HepG2 (cell line): ENCODE measurements around the gene IRF1. TPM values are rescaled to one million over a fixed set of nuclear protein-coding genes. Genes with fewer than 3 reads are reported as not detected.

Experiments used
- ASH2L ChIP-seq: fragments of 300-600, 200-600 bp; sonication (generic); IDR thresholded peaks from 2 replicates; pipeline ENCODE4 v1.7.0; 2017; ENCODE audit warnings: low read depth, mild to moderate bottlenecking, moderate library complexity, mixed read lengths, low read length; ENCODE audit not compliant: insufficient read length
- ATF7 ChIP-seq, 2 experiments: fragments of 450-650 bp in 1 of 2; sonication (generic) in 1 of 2; formaldehyde crosslinking in 1 of 2; IDR thresholded peaks; 2 replicates each; pipeline versions ENCODE4 v1.4.0 to v1.6.1; 2016 to 2020; ENCODE audit warnings: antibody characterized with exemption in 1 of 2, mild to moderate bottlenecking in 1 of 2, missing genetic modification reagents in 1 of 2
- DRAP1 ChIP-seq: IDR thresholded peaks from 2 replicates; pipeline ENCODE4 v1.6.1; 2016; ENCODE audit warnings: missing genetic modification reagents, missing compliant biosample characterization
- IKZF5 ChIP-seq: IDR thresholded peaks from 2 replicates; pipeline ENCODE4 v1.6.1; 2018; ENCODE audit warnings: missing genetic modification reagents, mild to moderate bottlenecking, missing compliant biosample characterization
- IRF2 ChIP-seq: IDR thresholded peaks from 2 replicates; pipeline ENCODE4 v1.6.1; 2018; ENCODE audit warnings: missing genetic modification reagents, missing compliant biosample characterization
- JUNB ChIP-seq: sonication (generic); formaldehyde crosslinking; IDR thresholded peaks from 2 replicates; pipeline ENCODE4 v1.8.0; 2022; ENCODE audit warnings: missing genetic modification reagents, mild to moderate bottlenecking, borderline replicate concordance
- KMT2A ChIP-seq: sonication (generic); formaldehyde crosslinking; IDR thresholded peaks from 2 replicates; pipeline ENCODE4 v1.4.0; 2020; ENCODE audit warnings: missing genetic modification reagents
- NR2F6 ChIP-seq, 2 experiments: IDR thresholded peaks; 2 replicates each; pipeline ENCODE4 v1.6.1; 2016; ENCODE audit warnings: antibody characterized with exemption in 1 of 2, mild to moderate bottlenecking in 1 of 2
- PITX1 ChIP-seq: sonication (generic); formaldehyde crosslinking; IDR thresholded peaks from 2 replicates; pipeline ENCODE4 v1.5.1; 2020; ENCODE audit warnings: mild to moderate bottlenecking, missing genetic modification reagents
- POGZ ChIP-seq: sonication (generic); formaldehyde crosslinking; IDR thresholded peaks from 2 replicates; pipeline ENCODE4 v1.4.0; 2020; ENCODE audit warnings: mild to moderate bottlenecking, missing genetic modification reagents
- RAD21 ChIP-seq: fragments of 450-650 bp; formaldehyde crosslinking; IDR thresholded peaks from 2 replicates; pipeline ENCODE4 v1.5.0; 2020; ENCODE audit warnings: mild to moderate bottlenecking
- REPIN1 ChIP-seq: sonication (generic); formaldehyde crosslinking; IDR thresholded peaks from 2 replicates; pipeline ENCODE4 v1.8.0; 2022; ENCODE audit warnings: missing genetic modification reagents, low read depth, mild to moderate bottlenecking, borderline replicate concordance
- SMC3 ChIP-seq: IDR thresholded peaks from 2 replicates; pipeline ENCODE4 v1.6.1; 2011; ENCODE audit warnings: low read length, improper control_type of control experiment
- ZIK1 ChIP-seq: sonication (generic); formaldehyde crosslinking; IDR thresholded peaks from 2 replicates; pipeline ENCODE4 v1.5.0; 2020; ENCODE audit warnings: mild to moderate bottlenecking, low read depth, missing genetic modification reagents, borderline replicate concordance
- ZNF205 ChIP-seq: IDR thresholded peaks from 2 replicates; pipeline ENCODE4 v1.6.1; 2018; ENCODE audit warnings: missing biosample characterization, missing genetic modification reagents
- ZNF839 ChIP-seq: sonication (generic); formaldehyde crosslinking; IDR thresholded peaks from 2 replicates; pipeline ENCODE4 v1.4.0; 2020; ENCODE audit warnings: missing genetic modification reagents, mild to moderate bottlenecking, borderline replicate concordance
- polyA plus RNA-seq, 8 experiments: library from polyadenylated mRNA; depleted of rRNA in 3 of 8; stranded (reverse) in 7 of 8; unstranded in 1 of 8; fragments of >200 nt; fragmentation: Illumina TruSeq in 4 of 8; extraction: Trizol in 4 of 8; gene quantifications; 2 replicates each; pipeline versions ENCODE4 v1.2.1 to v1.2.3, GENCODE V29; 2011 to 2016; ENCODE audit warnings: low read depth in 4 of 8, missing spikeins in 1 of 8, mixed read lengths in 1 of 8; ENCODE audit not compliant: insufficient read depth in 1 of 8
- total RNA-seq, 5 experiments: library from RNA; depleted of rRNA; stranded (reverse); fragments of >200 nt; fragmentation: Illumina TruSeq; extraction: Trizol; gene quantifications; 2 replicates each; pipeline ENCODE4 v1.2.3, GENCODE V29; 2016; ENCODE audit warnings: low read depth in 1 of 5
- TF ChIP-seq, protein P1 (sequence below): sonication (generic); formaldehyde crosslinking; IDR thresholded peaks from 2 replicates; pipeline ENCODE4 v1.5.0; 2020; ENCODE audit warnings: mild to moderate bottlenecking, missing genetic modification reagents
- TF ChIP-seq, protein P2 (sequence below): sonication (generic); formaldehyde crosslinking; IDR thresholded peaks from 2 replicates; pipeline ENCODE4 v1.5.1; 2020; ENCODE audit warnings: mild to moderate bottlenecking, missing genetic modification reagents, moderate library complexity
- TF ChIP-seq, protein P3 (sequence below): IDR thresholded peaks from 2 replicates; pipeline ENCODE4 v1.6.1; 2016; ENCODE audit warnings: low read depth, control low read depth

IRF1 gene
- total and polyA plus RNA-seq, 2 of the 13 experiments (the other 11 are each of a cell fraction or from before 2014, with no cell fraction given), result 4.1 to 8.8 TPM

DNA sequence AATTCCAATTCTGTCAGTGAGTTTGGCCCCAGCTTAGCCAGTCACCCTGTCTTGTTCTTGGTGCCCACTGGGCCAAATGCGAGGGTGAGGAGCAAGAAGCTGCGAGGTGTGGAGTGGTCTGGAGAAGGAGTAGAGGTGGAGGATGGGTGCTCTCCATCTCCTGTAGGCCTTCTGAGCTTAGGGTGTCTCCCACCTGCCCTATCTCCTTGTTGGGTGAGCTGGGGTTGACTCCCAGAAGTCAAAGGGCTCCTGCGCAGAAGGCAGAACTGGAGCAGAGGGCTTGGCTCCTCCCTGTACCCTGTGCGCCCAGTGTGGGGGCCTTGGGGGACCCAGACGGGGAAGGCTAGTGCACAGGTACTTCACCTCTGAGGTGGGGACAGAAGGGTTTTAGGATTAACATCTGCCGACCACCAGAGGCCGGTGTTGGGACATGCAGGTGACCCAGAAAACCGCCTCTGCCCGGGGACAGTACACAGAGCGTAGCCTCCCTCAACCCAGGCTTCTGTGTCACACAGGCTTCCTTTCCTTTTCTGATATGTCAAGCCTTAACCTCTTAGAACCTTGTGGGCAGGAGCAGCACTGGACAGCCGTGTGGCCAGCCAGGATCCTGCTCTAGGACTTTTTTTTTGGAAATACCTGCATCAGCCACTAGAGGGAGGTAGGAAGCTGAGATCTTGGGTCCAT lies 35.9 kb upstream of the IRF1 start (continued):
- TF ChIP-seq ZIK1 (CRISPR knock-in tag) (no peak), ASH2L (peak; percentile 46), NR2F6 (IDR thresholded peaks at IDR 0.05) (no peak), NR2F6 (CRISPR knock-in tag; IDR thresholded peaks at IDR 0.05) (no peak), JUNB (CRISPR knock-in tag) (no peak), REPIN1 (CRISPR knock-in tag) (0 out of 2 replicates have a peak, but pooled peaks have one; percentile 15), ATF7 (IDR thresholded peaks at IDR 0.05) (no peak), ATF7 (CRISPR knock-in tag; IDR thresholded peaks at IDR 0.05) (no peak), DRAP1 (CRISPR knock-in tag) (0 out of 2 replicates have a peak, but pooled peaks have one; percentile 21), POGZ (CRISPR knock-in tag) (peak; percentile 38; the same call in 1 of the 2 replicates), KMT2A (CRISPR knock-in tag) (0 out of 2 replicates have a peak, but pooled peaks have one; percentile 37), SMC3 (peak; percentile 80), RAD21 (peak; percentile 82), PITX1 (CRISPR knock-in tag) (peak; percentile 25; the same call in 1 of the 2 replicates), ZNF205 (0 out of 2 replicates have a peak, but pooled peaks have one; percentile 43), ZNF839 (CRISPR knock-in tag) (0 out of 2 replicates have a peak, but pooled peaks have one; percentile 38), IRF2 (CRISPR knock-in tag) (no peak), IKZF5 (CRISPR knock-in tag) (peak; percentile 29; the same call in 1 of the 2 replicates)
- TF ChIP-seq, protein P1, sequence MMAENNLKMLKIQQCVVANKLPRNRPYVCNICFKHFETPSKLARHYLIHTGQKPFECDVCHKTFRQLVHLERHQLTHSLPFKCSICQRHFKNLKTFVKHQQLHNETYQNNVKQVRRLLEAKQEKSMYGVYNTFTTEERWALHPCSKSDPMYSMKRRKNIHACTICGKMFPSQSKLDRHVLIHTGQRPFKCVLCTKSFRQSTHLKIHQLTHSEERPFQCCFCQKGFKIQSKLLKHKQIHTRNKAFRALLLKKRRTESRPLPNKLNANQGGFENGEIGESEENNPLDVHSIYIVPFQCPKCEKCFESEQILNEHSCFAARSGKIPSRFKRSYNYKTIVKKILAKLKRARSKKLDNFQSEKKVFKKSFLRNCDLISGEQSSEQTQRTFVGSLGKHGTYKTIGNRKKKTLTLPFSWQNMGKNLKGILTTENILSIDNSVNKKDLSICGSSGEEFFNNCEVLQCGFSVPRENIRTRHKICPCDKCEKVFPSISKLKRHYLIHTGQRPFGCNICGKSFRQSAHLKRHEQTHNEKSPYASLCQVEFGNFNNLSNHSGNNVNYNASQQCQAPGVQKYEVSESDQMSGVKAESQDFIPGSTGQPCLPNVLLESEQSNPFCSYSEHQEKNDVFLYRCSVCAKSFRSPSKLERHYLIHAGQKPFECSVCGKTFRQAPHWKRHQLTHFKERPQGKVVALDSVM (CRISPR knock-in tag), result 0 out of 2 replicates have a peak, but pooled peaks have one; percentile 16
- TF ChIP-seq, protein P2, sequence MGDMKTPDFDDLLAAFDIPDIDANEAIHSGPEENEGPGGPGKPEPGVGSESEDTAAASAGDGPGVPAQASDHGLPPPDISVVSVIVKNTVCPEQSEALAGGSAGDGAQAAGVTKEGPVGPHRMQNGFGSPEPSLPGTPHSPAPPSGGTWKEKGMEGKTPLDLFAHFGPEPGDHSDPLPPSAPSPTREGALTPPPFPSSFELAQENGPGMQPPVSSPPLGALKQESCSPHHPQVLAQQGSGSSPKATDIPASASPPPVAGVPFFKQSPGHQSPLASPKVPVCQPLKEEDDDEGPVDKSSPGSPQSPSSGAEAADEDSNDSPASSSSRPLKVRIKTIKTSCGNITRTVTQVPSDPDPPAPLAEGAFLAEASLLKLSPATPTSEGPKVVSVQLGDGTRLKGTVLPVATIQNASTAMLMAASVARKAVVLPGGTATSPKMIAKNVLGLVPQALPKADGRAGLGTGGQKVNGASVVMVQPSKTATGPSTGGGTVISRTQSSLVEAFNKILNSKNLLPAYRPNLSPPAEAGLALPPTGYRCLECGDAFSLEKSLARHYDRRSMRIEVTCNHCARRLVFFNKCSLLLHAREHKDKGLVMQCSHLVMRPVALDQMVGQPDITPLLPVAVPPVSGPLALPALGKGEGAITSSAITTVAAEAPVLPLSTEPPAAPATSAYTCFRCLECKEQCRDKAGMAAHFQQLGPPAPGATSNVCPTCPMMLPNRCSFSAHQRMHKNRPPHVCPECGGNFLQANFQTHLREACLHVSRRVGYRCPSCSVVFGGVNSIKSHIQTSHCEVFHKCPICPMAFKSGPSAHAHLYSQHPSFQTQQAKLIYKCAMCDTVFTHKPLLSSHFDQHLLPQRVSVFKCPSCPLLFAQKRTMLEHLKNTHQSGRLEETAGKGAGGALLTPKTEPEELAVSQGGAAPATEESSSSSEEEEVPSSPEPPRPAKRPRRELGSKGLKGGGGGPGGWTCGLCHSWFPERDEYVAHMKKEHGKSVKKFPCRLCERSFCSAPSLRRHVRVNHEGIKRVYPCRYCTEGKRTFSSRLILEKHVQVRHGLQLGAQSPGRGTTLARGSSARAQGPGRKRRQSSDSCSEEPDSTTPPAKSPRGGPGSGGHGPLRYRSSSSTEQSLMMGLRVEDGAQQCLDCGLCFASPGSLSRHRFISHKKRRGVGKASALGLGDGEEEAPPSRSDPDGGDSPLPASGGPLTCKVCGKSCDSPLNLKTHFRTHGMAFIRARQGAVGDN, result peak; percentile 35; the same call in 1 of the 2 replicates
- TF ChIP-seq, protein P3, sequence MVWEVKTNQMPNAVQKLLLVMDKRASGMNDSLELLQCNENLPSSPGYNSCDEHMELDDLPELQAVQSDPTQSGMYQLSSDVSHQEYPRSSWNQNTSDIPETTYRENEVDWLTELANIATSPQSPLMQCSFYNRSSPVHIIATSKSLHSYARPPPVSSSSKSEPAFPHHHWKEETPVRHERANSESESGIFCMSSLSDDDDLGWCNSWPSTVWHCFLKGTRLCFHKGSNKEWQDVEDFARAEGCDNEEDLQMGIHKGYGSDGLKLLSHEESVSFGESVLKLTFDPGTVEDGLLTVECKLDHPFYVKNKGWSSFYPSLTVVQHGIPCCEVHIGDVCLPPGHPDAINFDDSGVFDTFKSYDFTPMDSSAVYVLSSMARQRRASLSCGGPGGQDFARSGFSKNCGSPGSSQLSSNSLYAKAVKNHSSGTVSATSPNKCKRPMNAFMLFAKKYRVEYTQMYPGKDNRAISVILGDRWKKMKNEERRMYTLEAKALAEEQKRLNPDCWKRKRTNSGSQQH, result peak; percentile 73; the same call in 1 of the 2 replicates
